Measurements from ENCODE around the gene E2F3.
A peak's percentile ranks its signal among the peaks of the same experiment; 100 is the strongest.

Gene E2F3

GRCh38 chr6:20401205-20402091 is at the start of gene E2F3:
E2F3 (plus strand) TSS chr6:20401879; CDS start chr6:20402233, 354 bp downstream.
- peak; percentile 93 to 96 for DNase-seq (ENCODE audit: low read depth in 1 of 2, low spot score in 1 of 2)

GRCh38 chr6:20352346-20352745 is 49.3 kb upstream of the E2F3 start:
- DNase-seq (ENCODE audit: low read depth in 1 of 2, low spot score in 1 of 2) = no peak

- DNase-seq (ENCODE audit: low read depth in 1 of 2, low spot score in 1 of 2) = no peak
Measured at GRCh38 chr6:20353134-20353533, 48.5 kb upstream of the E2F3 start.

GRCh38 chr6:20354366-20354765 is 47.3 kb upstream of the E2F3 start:
- DNase-seq (ENCODE audit: low read depth in 1 of 2, low spot score in 1 of 2) = no peak

- DNase-seq (ENCODE audit: low read depth in 1 of 2, low spot score in 1 of 2) = no peak
Measured at GRCh38 chr6:20360471-20361119, 41.1 kb upstream of the E2F3 start.

GRCh38 chr6:20362623-20363022 is 39.1 kb upstream of the E2F3 start:
- DNase-seq (ENCODE audit: low read depth in 1 of 2, low spot score in 1 of 2) = no peak

GRCh38 chr6:20364327-20364726 is 37.4 kb upstream of the E2F3 start:
- no peak for DNase-seq (ENCODE audit: low read depth in 1 of 2, low spot score in 1 of 2)

GRCh38 chr6:20365456-20365855 is 36.2 kb upstream of the E2F3 start:
- no peak for DNase-seq (ENCODE audit: low read depth in 1 of 2, low spot score in 1 of 2)

- peak; percentile 6 to 11 for DNase-seq (ENCODE audit: low read depth in 1 of 2, low spot score in 1 of 2)
Measured at GRCh38 chr6:20366082-20366830, 35.4 kb upstream of the E2F3 start.

GRCh38 chr6:20367743-20368485 is 33.8 kb upstream of the E2F3 start:
- DNase-seq (ENCODE audit: low read depth in 1 of 2, low spot score in 1 of 2) = no peak

- DNase-seq (ENCODE audit: low read depth in 1 of 2, low spot score in 1 of 2) = no peak
Measured at GRCh38 chr6:20370393-20370792, 31.3 kb upstream of the E2F3 start.

GRCh38 chr6:20370801-20371200 is 30.9 kb upstream of the E2F3 start:
- DNase-seq (ENCODE audit: low read depth in 1 of 2, low spot score in 1 of 2) = no peak

- no peak for DNase-seq (ENCODE audit: low read depth in 1 of 2, low spot score in 1 of 2)
Measured at GRCh38 chr6:20375436-20375835, 26.2 kb upstream of the E2F3 start.

- DNase-seq (ENCODE audit: low read depth in 1 of 2, low spot score in 1 of 2) = no peak
Measured at GRCh38 chr6:20377623-20378265, 23.9 kb upstream of the E2F3 start.

GRCh38 chr6:20379231-20379630 is 22.4 kb upstream of the E2F3 start:
- DNase-seq (ENCODE audit: low read depth in 1 of 2, low spot score in 1 of 2) = no peak

- no peak for DNase-seq (ENCODE audit: low read depth in 1 of 2, low spot score in 1 of 2)
Measured at GRCh38 chr6:20386218-20386617, 15.5 kb upstream of the E2F3 start.

- no peak for DNase-seq (ENCODE audit: low read depth in 1 of 2, low spot score in 1 of 2)
Measured at GRCh38 chr6:20389066-20389465, 12.6 kb upstream of the E2F3 start.

- no peak for DNase-seq (ENCODE audit: low read depth in 1 of 2, low spot score in 1 of 2)
Measured at GRCh38 chr6:20393297-20393696, 8.4 kb upstream of the E2F3 start.

GRCh38 chr6:20399518-20399917 is 2.2 kb upstream of the E2F3 start:
- DNase-seq (ENCODE audit: low read depth in 1 of 2, low spot score in 1 of 2) = no peak

- peak in 1 of 2 donors; percentile 8 for DNase-seq (ENCODE audit: low read depth in 1 of 2, low spot score in 1 of 2)
Measured at GRCh38 chr6:20400456-20401204, 1.0 kb upstream of the E2F3 start.

Measured in stimulated activated CD4-positive, alpha-beta T cell treated with anti-CD3 and anti-CD28 coated beads, Interleukin-15, amount 100 ng/mL, for 1 hour (primary cell).